CD14-positive monocyte (primary cell): Measurements from ENCODE around the gene FBXO24. TPM values are rescaled to one million over a fixed set of nuclear protein-coding genes. Genes with fewer than 3 reads are reported as not detected.
A peak's percentile ranks its signal among the peaks of the same experiment; 100 is the strongest.

Experiments
- DNase-seq, 3 donors: peaks; one replicate each; pipeline ENCODE4 v3.0.0-alpha.2; 2011 to 2022
- H2AFZ ChIP-seq: 2 replicates; pipeline ENCODE4 v1.6.0; 2012; ENCODE audit warnings: mild to moderate bottlenecking, low read depth, low read length, inconsistent platforms; ENCODE audit not compliant: insufficient read depth, poor library complexity, severe bottlenecking
- H3K27ac ChIP-seq, 2 donors: 1 replicate in 1 of 2; 2 replicates in 1 of 2; pipeline ENCODE4 v1.5.1; 2012 to 2013; ENCODE audit warnings: low read length in 2 of 2, control low read depth in 1 of 2, inconsistent platforms in 1 of 2, low read depth in 1 of 2, mild to moderate bottlenecking in 1 of 2
- H3K27me3 ChIP-seq, 2 donors: one replicate each; pipeline versions ENCODE4 v1.6.0 to v1.6.1; 2011 to 2013; ENCODE audit warnings: low read length in 2 of 2; ENCODE audit not compliant: control insufficient read depth in 2 of 2, insufficient read depth in 2 of 2
- H3K36me3 ChIP-seq, 2 donors: replicated peaks in 1 of 2; 1 replicate in 1 of 2; 2 replicates in 1 of 2; pipeline versions ENCODE4 v1.5.1 to v1.6.1; 2012 to 2013; ENCODE audit warnings: low read length in 2 of 2, control low read depth in 1 of 2, inconsistent platforms in 1 of 2, mild to moderate bottlenecking in 1 of 2; ENCODE audit not compliant: insufficient read depth in 2 of 2, control insufficient read depth in 1 of 2
- H3K4me1 ChIP-seq, 2 donors: 1 replicate in 1 of 2; 2 replicates in 1 of 2; pipeline versions ENCODE4 v1.5.1 to v1.6.1; 2012 to 2013; ENCODE audit warnings: low read length in 2 of 2, control low read depth in 1 of 2, inconsistent platforms in 1 of 2, mild to moderate bottlenecking in 1 of 2, moderate library complexity in 1 of 2; ENCODE audit not compliant: insufficient read depth in 2 of 2, control insufficient read depth in 1 of 2
- H3K4me2 ChIP-seq: replicated peaks from 2 replicates; pipeline ENCODE3; 2012; ENCODE audit warnings: low read length, moderate library complexity, mild to moderate bottlenecking; ENCODE audit not compliant: poor library complexity, severe bottlenecking; ENCODE audit errors: extremely low read depth
- H3K4me3 ChIP-seq, 3 experiments: fragments of 200-600 bp in 1 of 3; sonication (generic) in 1 of 3; replicated peaks in 1 of 3; 1 replicate in 2 of 3; 2 replicates in 1 of 3; pipeline ENCODE4 v1.5.1; 2011 to 2013; ENCODE audit warnings: low read length in 3 of 3, mild to moderate bottlenecking in 3 of 3, control low read depth in 2 of 3, low read depth in 2 of 3, inconsistent platforms in 1 of 3, moderate library complexity in 1 of 3
- H3K79me2 ChIP-seq: 2 replicates; pipeline ENCODE4 v1.6.0; 2012; ENCODE audit warnings: mild to moderate bottlenecking, control low read depth, inconsistent platforms, low read length, moderate library complexity; ENCODE audit not compliant: insufficient read depth
- H3K9ac ChIP-seq: 2 replicates; pipeline ENCODE4 v1.6.0; 2017; ENCODE audit warnings: low read length, mild to moderate bottlenecking; ENCODE audit not compliant: insufficient read depth, poor library complexity, severe bottlenecking
- H3K9me3 ChIP-seq, 2 donors: replicated peaks in 1 of 2; 1 replicate in 1 of 2; 2 replicates in 1 of 2; pipeline versions ENCODE4 v1.5.1 to v1.6.1; 2012 to 2013; ENCODE audit warnings: low read length in 2 of 2, control low read depth in 1 of 2; ENCODE audit not compliant: control insufficient read depth in 1 of 2, insufficient read depth in 1 of 2
- H4K20me1 ChIP-seq: 2 replicates; pipeline ENCODE4 v1.6.0; 2012; ENCODE audit warnings: mild to moderate bottlenecking, low read length, control low read depth, moderate library complexity; ENCODE audit not compliant: insufficient read depth
- H3K27ac Mint-ChIP-seq, 7 donors: one replicate each; pipeline ENCODE4 v1.8.0; 2020; ENCODE audit warnings: mild to moderate bottlenecking in 7 of 7, mixed read lengths in 7 of 7, moderate library complexity in 6 of 7, inconsistent platforms in 2 of 7
- H3K27me3 Mint-ChIP-seq, 3 donors: one replicate each; pipeline ENCODE4 v1.8.0; 2021 to 2022; ENCODE audit warnings: low read depth in 3 of 3, mild to moderate bottlenecking in 3 of 3, mixed read lengths in 3 of 3, moderate library complexity in 3 of 3, inconsistent platforms in 1 of 3
- H3K36me3 Mint-ChIP-seq, 2 donors: one replicate each; pipeline ENCODE4 v1.8.0; 2020; ENCODE audit warnings: mixed read lengths in 2 of 2, inconsistent platforms in 1 of 2, mild to moderate bottlenecking in 1 of 2
- H3K4me1 Mint-ChIP-seq: one replicate; pipeline ENCODE4 v1.8.0; 2020; ENCODE audit warnings: mild to moderate bottlenecking, mixed read lengths
- H3K4me3 Mint-ChIP-seq, 2 donors: one replicate each; pipeline ENCODE4 v1.8.0; 2020; ENCODE audit warnings: mild to moderate bottlenecking in 2 of 2, mixed read lengths in 2 of 2, moderate library complexity in 1 of 2
- H3K9me3 Mint-ChIP-seq, 7 donors: one replicate each; pipeline ENCODE4 v1.8.0; 2020 to 2022; ENCODE audit warnings: mixed read lengths in 7 of 7, mild to moderate bottlenecking in 6 of 7, moderate library complexity in 6 of 7, inconsistent platforms in 2 of 7
- WGBS: methylation state at CpG from one replicate; pipeline ENCODE4 v1.1.5; 2013; ENCODE audit warnings: missing lambda C conversion rate; ENCODE audit not compliant: insufficient coverage; 5-methylcytosine and 5-hydroxymethylcytosine counted together
- intact Hi-C, 2 donors: fragments of 100-400 bp; cut with micrococcal nuclease; formaldehyde crosslinking; loops; one replicate each; pipeline versions ENCODE4 v1.15.0 to v1.15.1; 2023
- polyA plus RNA-seq, 3 donors: library from polyadenylated mRNA; depleted of rRNA in 1 of 3; unstranded in 2 of 3; stranded (reverse) in 1 of 3; fragments of 300-500 nt in 2 of 3; fragments of >200 nt in 1 of 3; fragmentation: Illumina TruSeq in 2 of 3; gene quantifications; 1 replicate in 2 of 3; 2 replicates in 1 of 3; pipeline ENCODE4 v1.2.3, GENCODE V29; 2012 to 2021
- TF ChIP-seq, protein P1 (sequence below): fragments of 200-600 bp; IDR thresholded peaks from one replicate; pipeline ENCODE4 v1.8.0; 2022; ENCODE audit warnings: antibody characterized with exemption, mild to moderate bottlenecking

The FBXO24 gene
- polyA plus RNA-seq, 3 donors = 0.42 to 1.2 (median 0.69) TPM

DNA sequence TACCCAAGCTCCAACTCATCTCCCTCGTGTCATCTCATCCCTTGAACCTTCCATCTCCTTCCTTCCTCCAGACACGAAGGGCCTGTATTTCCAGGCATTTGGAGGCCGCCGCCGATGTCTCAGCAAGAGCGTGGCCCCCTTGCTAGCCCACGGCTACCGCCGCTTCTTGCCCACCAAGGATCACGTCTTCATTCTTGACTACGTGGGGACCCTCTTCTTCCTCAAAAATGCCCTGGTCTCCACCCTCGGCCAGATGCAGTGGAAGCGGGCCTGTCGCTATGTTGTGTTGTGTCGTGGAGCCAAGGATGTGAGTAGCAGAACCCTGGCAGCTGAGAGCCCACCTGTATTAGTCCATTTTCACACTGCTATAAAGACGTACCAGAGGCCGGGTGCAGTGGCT is 5.5 kb downstream of the FBXO24 start:
- Mint-ChIP-seq H3K9me3 (peaks cover 0 to 3% (median 0%) of the 10 kb centered on the region in 7 donors), H3K4me1 (peaks cover 16% of the 10 kb centered on the region), H3K4me3 (no peak overlapping the region), H3K27ac (peak overlapping the region in 1 of 7 donors; percentile 49), H3K27me3 (peaks cover 12 to 25% (median 22%) of the 10 kb centered on the region in 3 donors), H3K36me3 (peaks cover 0 to 3% of the 10 kb centered on the region in 2 donors)
- DNase-seq = no peak
- WGBS = 92% methylated on average over 10 of the region's 17 CpGs
- intact Hi-C loops = no loop called here
- H3K36me3 ChIP-seq = no peaks in the 10 kb centered on the region
- TF ChIP-seq, protein P1, sequence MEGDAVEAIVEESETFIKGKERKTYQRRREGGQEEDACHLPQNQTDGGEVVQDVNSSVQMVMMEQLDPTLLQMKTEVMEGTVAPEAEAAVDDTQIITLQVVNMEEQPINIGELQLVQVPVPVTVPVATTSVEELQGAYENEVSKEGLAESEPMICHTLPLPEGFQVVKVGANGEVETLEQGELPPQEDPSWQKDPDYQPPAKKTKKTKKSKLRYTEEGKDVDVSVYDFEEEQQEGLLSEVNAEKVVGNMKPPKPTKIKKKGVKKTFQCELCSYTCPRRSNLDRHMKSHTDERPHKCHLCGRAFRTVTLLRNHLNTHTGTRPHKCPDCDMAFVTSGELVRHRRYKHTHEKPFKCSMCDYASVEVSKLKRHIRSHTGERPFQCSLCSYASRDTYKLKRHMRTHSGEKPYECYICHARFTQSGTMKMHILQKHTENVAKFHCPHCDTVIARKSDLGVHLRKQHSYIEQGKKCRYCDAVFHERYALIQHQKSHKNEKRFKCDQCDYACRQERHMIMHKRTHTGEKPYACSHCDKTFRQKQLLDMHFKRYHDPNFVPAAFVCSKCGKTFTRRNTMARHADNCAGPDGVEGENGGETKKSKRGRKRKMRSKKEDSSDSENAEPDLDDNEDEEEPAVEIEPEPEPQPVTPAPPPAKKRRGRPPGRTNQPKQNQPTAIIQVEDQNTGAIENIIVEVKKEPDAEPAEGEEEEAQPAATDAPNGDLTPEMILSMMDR = no peak
- H3K27me3 ChIP-seq = peaks cover 0 to 14% of the 10 kb centered on the region in 2 donors
- no peak overlapping the region for H2AFZ ChIP-seq
- H3K79me2 ChIP-seq = no peaks in the 10 kb centered on the region
- H4K20me1 ChIP-seq = no peaks in the 10 kb centered on the region
- no peak overlapping the region for H3K4me3 ChIP-seq
- H3K4me2 ChIP-seq = no peak overlapping the region
- no peak overlapping the region for H3K27ac ChIP-seq
- H3K9ac ChIP-seq = no peak overlapping the region
- peaks cover 11 to 12% of the 10 kb centered on the region in 2 donors for H3K4me1 ChIP-seq
- no peaks in the 10 kb centered on the region for H3K9me3 ChIP-seq

DNA sequence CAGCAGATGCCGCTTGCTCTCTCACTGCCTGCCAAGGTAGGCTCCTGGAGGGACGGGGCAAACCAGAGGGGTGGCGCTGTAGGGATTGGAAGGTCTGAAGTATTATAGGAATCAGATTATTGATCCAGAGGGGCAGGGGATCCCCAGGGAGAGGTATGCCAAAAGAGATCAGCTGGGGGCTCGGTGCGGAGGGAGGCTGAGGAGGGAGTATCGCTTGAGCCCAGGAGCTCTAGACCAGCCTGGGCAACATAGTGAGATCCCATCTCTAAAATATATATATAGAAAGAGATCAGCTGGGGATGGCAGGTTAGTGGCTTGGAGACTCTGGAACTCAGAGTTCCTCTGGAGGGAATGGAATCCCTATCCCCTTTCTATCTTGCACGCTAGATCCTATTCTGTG is 9.1 kb downstream of the FBXO24 start:
- intact Hi-C loops = no loop called here
- H3K27me3 Mint-ChIP-seq = peaks cover 8 to 15% (median 14%) of the 10 kb centered on the region in 3 donors

More for the DNA sequence above, 9.1 kb downstream of the FBXO24 start:
- TF ChIP-seq, protein P1 = no peak
- no peak for DNase-seq
- H3K4me3 Mint-ChIP-seq = no peak overlapping the region
- Histone ChIP-seq H3K79me2 (no peaks in the 10 kb centered on the region), H3K9ac (no peak overlapping the region), H2AFZ (no peak overlapping the region), H3K36me3 (no peaks in the 10 kb centered on the region), H3K27ac (no peak overlapping the region), H3K27me3 (peaks cover 0 to 6% of the 10 kb centered on the region in 2 donors), H3K4me1 (peaks cover 0 to under 1% of the 10 kb centered on the region in 2 donors), H3K4me2 (no peak overlapping the region), H4K20me1 (no peaks in the 10 kb centered on the region), H3K9me3 (no peaks in the 10 kb centered on the region), H3K4me3 (no peak overlapping the region)
- H3K36me3 Mint-ChIP-seq = peaks cover 0 to 3% of the 10 kb centered on the region in 2 donors
- H3K9me3 Mint-ChIP-seq = peaks cover 0 to 2% (median 0%) of the 10 kb centered on the region in 7 donors
- no peak overlapping the region for H3K27ac Mint-ChIP-seq
- WGBS = 95% methylated on average over 4 of the region's 7 CpGs
- peaks cover 4% of the 10 kb centered on the region for H3K4me1 Mint-ChIP-seq
